OCI-LY1 (cell line): ENCODE results near the gene PRR5L.

Experiments
- CTCF ChIP-seq: fragments of 200-600 bp; sonication (generic), shearing (Covaris generic); IDR thresholded peaks from 2 replicates; pipeline ENCODE4 v1.5.1; 2017; ENCODE audit warnings: mild to moderate bottlenecking, antibody characterized with exemption, low read length, moderate library complexity, mixed read lengths
- EZH2 ChIP-seq: fragments of 200-600 bp; sonication (generic), shearing (Covaris generic); IDR thresholded peaks from 2 replicates; pipeline ENCODE4 v1.8.0; 2017; ENCODE audit warnings: borderline replicate concordance, mixed run types, mild to moderate bottlenecking, antibody characterized with exemption, low read length, moderate library complexity, mixed read lengths

- no peak for TF ChIP-seq CTCF
- TF ChIP-seq EZH2, result no peak
Measured at GRCh38 chr11:36341915-36342314, 45.8 kb downstream of the PRR5L start.
